Mucosa of stomach (tissue), 1 donor: Measurements from ENCODE around the gene GARRE1.

Experiments
- H3K27me3 ChIP-seq: one replicate; pipeline ENCODE4 v1.7.0; 2013; ENCODE audit warnings: mild to moderate bottlenecking, low read length; ENCODE audit not compliant: control insufficient read depth, insufficient read depth
- H3K36me3 ChIP-seq: one replicate; pipeline ENCODE4 v1.7.0; 2013; ENCODE audit warnings: low read length; ENCODE audit not compliant: control insufficient read depth, insufficient read depth
- H3K4me1 ChIP-seq: one replicate; pipeline ENCODE4 v1.7.0; 2013; ENCODE audit warnings: mild to moderate bottlenecking, low read length; ENCODE audit not compliant: control insufficient read depth, insufficient read depth
- H3K4me3 ChIP-seq: one replicate; pipeline ENCODE4 v1.7.0; 2013; ENCODE audit warnings: low read length
- H3K9ac ChIP-seq: one replicate; pipeline ENCODE4 v1.7.0; 2013; ENCODE audit warnings: mild to moderate bottlenecking, low read length, moderate library complexity
- H3K9me3 ChIP-seq: one replicate; pipeline ENCODE4 v1.7.0; 2013; ENCODE audit warnings: mild to moderate bottlenecking, low read length, moderate library complexity; ENCODE audit not compliant: control insufficient read depth
- donor health status: Pancreatic carcinoma.

The GARRE1 gene

DNA sequence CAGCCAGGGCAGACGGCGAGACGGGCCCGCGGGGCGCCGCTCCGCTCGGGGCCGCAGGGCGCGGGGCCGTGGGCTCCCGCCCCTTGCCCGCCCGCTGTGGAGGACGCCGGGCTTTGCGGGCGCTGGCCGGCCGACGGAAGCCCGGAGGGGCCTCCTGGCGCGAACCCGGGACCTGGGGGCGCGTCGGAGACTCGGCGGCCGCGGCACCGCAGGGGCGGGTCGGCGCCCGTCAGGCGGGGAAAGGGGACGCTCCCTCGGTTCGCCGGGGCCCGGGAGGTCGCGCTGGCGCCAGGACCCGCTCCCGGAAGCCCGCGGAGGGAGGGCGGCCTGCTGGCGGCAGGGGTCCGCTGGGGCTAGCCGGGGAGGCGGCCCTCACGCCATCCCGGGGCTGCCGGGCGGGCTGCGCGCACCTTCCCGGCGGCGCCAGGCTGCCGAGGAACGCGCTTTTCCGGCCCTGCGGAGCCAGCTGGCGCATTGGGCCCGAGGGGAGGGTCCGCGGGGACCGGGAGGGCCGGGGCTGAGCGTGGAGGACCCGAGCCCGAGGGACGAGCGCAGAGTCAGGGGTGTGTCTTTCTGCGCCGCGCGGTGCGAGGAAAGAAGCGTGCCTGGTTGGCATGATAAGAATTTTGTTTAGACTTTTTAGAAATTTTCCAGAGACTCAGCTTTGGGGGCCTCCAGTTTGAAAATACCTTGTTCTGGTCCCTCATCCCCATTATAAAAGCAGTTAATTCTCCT lies 511 bp downstream of the GARRE1 start:
- H3K9me3 ChIP-seq, result no peaks in the 10 kb centered on the region
- H3K4me1 ChIP-seq, result peaks cover 4% of the 10 kb centered on the region
- H3K9ac ChIP-seq, result peak overlapping the region; percentile 84
- H3K36me3 ChIP-seq, result no peaks in the 10 kb centered on the region
- H3K27me3 ChIP-seq, result no peaks in the 10 kb centered on the region
- H3K4me3 ChIP-seq, result peak overlapping the region; percentile 82

- Histone ChIP-seq H3K4me3 (peak overlapping the region; percentile 82), H3K27me3 (no peaks in the 10 kb centered on the region), H3K9ac (peak overlapping the region; percentile 84), H3K4me1 (peaks cover 4% of the 10 kb centered on the region), H3K9me3 (no peaks in the 10 kb centered on the region), H3K36me3 (no peaks in the 10 kb centered on the region)
These were observed 1.2 kb downstream of the GARRE1 start for GRCh38 chr19:34255546-34255945.

GRCh38 chr19:34256835-34257558 lies 2.6 kb downstream of the GARRE1 start:
- H3K27me3 ChIP-seq, result no peaks in the 10 kb centered on the region
- H3K4me3 ChIP-seq, result no peak overlapping the region
- no peaks in the 10 kb centered on the region for H3K9me3 ChIP-seq
- H3K36me3 ChIP-seq, result no peaks in the 10 kb centered on the region
- peaks cover 4% of the 10 kb centered on the region for H3K4me1 ChIP-seq
- no peak overlapping the region for H3K9ac ChIP-seq

- Histone ChIP-seq H3K9me3 (no peaks in the 10 kb centered on the region), H3K9ac (peak overlapping the region; percentile 6), H3K4me1 (peaks cover 4% of the 10 kb centered on the region), H3K4me3 (no peak overlapping the region), H3K27me3 (no peaks in the 10 kb centered on the region), H3K36me3 (no peaks in the 10 kb centered on the region)
These were observed 3.2 kb downstream of the GARRE1 start for GRCh38 chr19:34257559-34257924.

DNA sequence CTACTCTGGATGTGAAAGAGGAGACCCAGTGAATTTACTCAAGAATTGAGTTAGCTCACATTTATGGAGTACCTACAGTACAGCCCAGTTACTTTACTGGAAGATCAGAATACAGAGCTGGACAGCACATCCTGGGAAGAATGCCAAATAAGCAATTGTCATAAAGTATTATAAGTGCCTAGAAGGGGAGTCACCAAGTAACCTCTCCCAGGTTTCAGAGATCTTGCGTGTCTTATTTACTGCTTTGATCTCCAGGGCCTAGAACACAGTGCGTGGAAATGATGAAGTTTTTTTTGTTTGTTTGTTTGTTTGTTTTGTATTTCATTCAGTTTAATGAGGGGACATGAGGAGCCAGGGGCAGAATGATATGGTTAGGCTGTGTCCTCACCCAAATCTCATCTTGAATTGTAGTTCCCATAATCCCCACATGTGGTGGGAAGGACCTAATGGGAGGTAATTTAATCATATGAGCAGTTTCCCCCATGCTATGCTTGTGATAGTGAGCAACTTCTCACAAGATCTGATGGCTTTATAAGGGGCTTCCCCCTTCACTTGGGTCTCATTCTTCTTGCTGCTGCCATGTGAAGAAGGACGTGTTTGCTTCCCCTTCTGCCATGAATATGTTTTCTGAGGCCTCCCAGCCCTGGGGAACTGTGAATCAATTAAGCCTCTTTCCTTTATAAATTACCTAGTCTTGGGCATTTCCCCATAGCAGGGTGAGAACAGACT lies 5.2 kb downstream of the GARRE1 start:
- no peaks in the 10 kb centered on the region for H3K27me3 ChIP-seq
- H3K36me3 ChIP-seq, result no peaks in the 10 kb centered on the region
- H3K9ac ChIP-seq, result no peak overlapping the region
- no peak overlapping the region for H3K4me3 ChIP-seq
- no peaks in the 10 kb centered on the region for H3K9me3 ChIP-seq
- peaks cover 4% of the 10 kb centered on the region for H3K4me1 ChIP-seq

- Histone ChIP-seq H3K9me3 (no peaks in the 10 kb centered on the region), H3K4me3 (no peak overlapping the region), H3K36me3 (no peaks in the 10 kb centered on the region), H3K4me1 (peaks cover 1% of the 10 kb centered on the region), H3K27me3 (no peaks in the 10 kb centered on the region), H3K9ac (no peak overlapping the region)
These were observed 6.4 kb downstream of the GARRE1 start for GRCh38 chr19:34260771-34261173.

DNA sequence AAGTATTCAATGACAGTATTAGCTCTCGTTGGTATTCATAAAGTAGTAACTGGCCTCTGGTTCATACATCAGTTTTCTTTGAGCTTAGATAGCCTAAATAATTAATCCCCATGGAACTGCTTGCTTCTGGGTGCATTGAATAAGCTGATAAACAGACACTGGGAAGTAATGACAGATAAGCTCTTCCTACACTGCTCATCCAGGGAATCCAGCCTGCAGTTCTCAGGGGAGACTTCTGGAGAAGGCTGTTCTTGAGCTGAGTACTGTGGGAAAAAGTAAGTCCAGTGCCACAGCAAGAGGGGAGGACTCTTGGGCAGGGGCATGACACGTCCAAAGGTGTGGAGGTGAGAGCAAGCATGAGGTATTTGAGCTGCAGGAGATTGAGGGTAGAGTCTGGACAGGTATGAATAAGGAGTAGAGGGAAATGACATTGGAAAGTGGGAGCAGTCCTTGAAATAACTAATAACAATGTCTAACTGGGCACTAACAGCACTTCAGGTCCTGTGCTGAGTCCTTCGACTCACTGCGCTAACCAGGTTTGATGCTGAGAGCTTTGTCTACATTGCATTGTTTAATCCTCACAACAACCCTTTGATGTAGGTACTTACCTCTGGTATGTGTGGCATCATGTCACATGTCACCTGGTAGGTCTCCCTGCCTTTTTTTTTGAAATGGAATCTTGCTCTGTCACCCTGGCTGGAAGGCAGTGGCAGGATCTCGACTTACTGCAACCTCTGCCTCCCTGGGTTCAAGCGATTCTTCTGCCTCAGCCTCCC lies 7.2 kb downstream of the GARRE1 start:
- no peak overlapping the region for H3K9ac ChIP-seq
- no peaks in the 10 kb centered on the region for H3K4me1 ChIP-seq
- H3K9me3 ChIP-seq, result no peaks in the 10 kb centered on the region
- H3K27me3 ChIP-seq, result no peaks in the 10 kb centered on the region
- no peak overlapping the region for H3K4me3 ChIP-seq
- H3K36me3 ChIP-seq, result no peaks in the 10 kb centered on the region

GRCh38 chr19:34263745-34264237 lies 9.4 kb downstream of the GARRE1 start:
- Histone ChIP-seq H3K4me3 (no peak overlapping the region), H3K4me1 (no peaks in the 10 kb centered on the region), H3K27me3 (no peaks in the 10 kb centered on the region), H3K36me3 (no peaks in the 10 kb centered on the region), H3K9me3 (no peaks in the 10 kb centered on the region), H3K9ac (no peak overlapping the region)

GRCh38 chr19:34265221-34265650 lies 10.9 kb downstream of the GARRE1 start:
- Histone ChIP-seq H3K9me3 (no peaks in the 10 kb centered on the region), H3K4me3 (no peak overlapping the region), H3K9ac (no peak overlapping the region), H3K36me3 (no peaks in the 10 kb centered on the region), H3K27me3 (no peaks in the 10 kb centered on the region), H3K4me1 (peaks cover 7% of the 10 kb centered on the region)

GRCh38 chr19:34269081-34269480 lies 14.7 kb downstream of the GARRE1 start:
- H3K9me3 ChIP-seq, result no peaks in the 10 kb centered on the region
- H3K4me1 ChIP-seq, result peaks cover 14% of the 10 kb centered on the region
- H3K4me3 ChIP-seq, result no peak overlapping the region
- H3K27me3 ChIP-seq, result no peaks in the 10 kb centered on the region
- no peaks in the 10 kb centered on the region for H3K36me3 ChIP-seq
- H3K9ac ChIP-seq, result no peak overlapping the region

DNA sequence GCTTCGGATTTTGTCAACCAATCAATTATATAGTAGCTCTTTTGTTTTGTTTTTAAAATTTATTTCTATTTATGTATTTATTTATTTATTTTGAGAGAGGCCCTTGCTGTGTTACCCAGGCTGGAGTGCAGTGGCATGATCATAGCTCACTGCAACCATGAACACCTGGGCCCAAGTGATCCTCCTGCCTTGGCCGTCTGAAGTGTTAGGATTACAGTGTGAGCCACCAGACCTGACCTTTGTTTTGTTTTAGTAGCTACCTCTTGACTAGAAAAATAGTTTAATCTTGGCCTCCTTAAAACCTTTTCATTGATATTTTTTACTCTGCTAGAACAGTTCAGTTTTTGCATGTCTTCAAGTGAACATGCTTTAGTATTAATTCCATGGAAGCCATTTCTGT lies 15.1 kb downstream of the GARRE1 start:
- no peaks in the 10 kb centered on the region for H3K27me3 ChIP-seq
- peaks cover 14% of the 10 kb centered on the region for H3K4me1 ChIP-seq
- no peaks in the 10 kb centered on the region for H3K36me3 ChIP-seq
- H3K9ac ChIP-seq, result no peak overlapping the region
- no peaks in the 10 kb centered on the region for H3K9me3 ChIP-seq
- H3K4me3 ChIP-seq, result no peak overlapping the region
